ENCODE data around the gene YDJC. TPM values are rescaled to one million over a fixed set of nuclear protein-coding genes. Genes with fewer than 3 reads are reported as not detected.
A peak's percentile ranks its signal among the peaks of the same experiment; 100 is the strongest.

Gene YDJC
- total RNA-seq, 1 donor from 2014 or later: 25.8 TPM

GRCh38 chr22:21673534-21674321, 43.9 kb upstream of the YDJC start:
- no peaks in the 10 kb centered on the region for H3K4me1 Mint-ChIP-seq
- no peak for DNase-seq (ENCODE audit: low spot score in 2 of 2, unreplicated experiment in 2 of 2)
- H3K4me3 Mint-ChIP-seq: no peak overlapping the region
- H3K27me3 Mint-ChIP-seq (ENCODE audit: low read depth): no peaks in the 10 kb centered on the region
- H3K36me3 Mint-ChIP-seq: peaks cover 52% of the 10 kb centered on the region
- H3K27ac Mint-ChIP-seq: no peak overlapping the region
- no peaks in the 10 kb centered on the region for H3K9me3 Mint-ChIP-seq
- TF ChIP-seq CTCF (IDR thresholded peaks at IDR 0.05; ENCODE audit: unreplicated experiment): no peak

- DNase-seq (ENCODE audit: low spot score in 2 of 2, unreplicated experiment in 2 of 2): no peak
- TF ChIP-seq CTCF (IDR thresholded peaks at IDR 0.05; ENCODE audit: unreplicated experiment): no peak
- H3K27ac Mint-ChIP-seq: no peak overlapping the region
- no peak overlapping the region for H3K4me3 Mint-ChIP-seq
- no peaks in the 10 kb centered on the region for H3K27me3 Mint-ChIP-seq (ENCODE audit: low read depth)
- no peaks in the 10 kb centered on the region for H3K9me3 Mint-ChIP-seq
- H3K36me3 Mint-ChIP-seq: peaks cover 40% of the 10 kb centered on the region
- peaks cover 5% of the 10 kb centered on the region for H3K4me1 Mint-ChIP-seq
These were observed 42.3 kb upstream of the YDJC start for GRCh38 chr22:21672107-21672629.

GRCh38 chr22:21669026-21669425, 39.2 kb upstream of the YDJC start:
- Mint-ChIP-seq H3K36me3 (peaks cover 16% of the 10 kb centered on the region), H3K4me3 (no peak overlapping the region), H3K27me3 (ENCODE audit: low read depth) (no peaks in the 10 kb centered on the region), H3K4me1 (peaks cover 9% of the 10 kb centered on the region), H3K27ac (peak overlapping the region; percentile 21), H3K9me3 (no peaks in the 10 kb centered on the region)
- no peak for TF ChIP-seq CTCF (IDR thresholded peaks at IDR 0.05; ENCODE audit: unreplicated experiment)
- no peak for DNase-seq (ENCODE audit: low spot score in 2 of 2, unreplicated experiment in 2 of 2)

GRCh38 chr22:21666786-21667185, 37.0 kb upstream of the YDJC start:
- Mint-ChIP-seq H3K27me3 (ENCODE audit: low read depth) (peaks cover 2% of the 10 kb centered on the region), H3K36me3 (peaks cover 4% of the 10 kb centered on the region), H3K4me3 (peak overlapping the region; percentile 100), H3K9me3 (no peaks in the 10 kb centered on the region), H3K27ac (peak overlapping the region; percentile 56), H3K4me1 (peaks cover 9% of the 10 kb centered on the region)
- no peak for TF ChIP-seq CTCF (IDR thresholded peaks at IDR 0.05; ENCODE audit: unreplicated experiment)
- no peak for DNase-seq (ENCODE audit: low spot score in 2 of 2, unreplicated experiment in 2 of 2)

- no peak for DNase-seq (ENCODE audit: low spot score in 2 of 2, unreplicated experiment in 2 of 2)
- H3K4me3 Mint-ChIP-seq: peak overlapping the region; percentile 100
- peaks cover 7% of the 10 kb centered on the region for H3K27me3 Mint-ChIP-seq (ENCODE audit: low read depth)
- H3K36me3 Mint-ChIP-seq: peaks cover 2% of the 10 kb centered on the region
- no peak for TF ChIP-seq CTCF (IDR thresholded peaks at IDR 0.05; ENCODE audit: unreplicated experiment)
- no peaks in the 10 kb centered on the region for H3K9me3 Mint-ChIP-seq
- H3K4me1 Mint-ChIP-seq: peaks cover 9% of the 10 kb centered on the region
- H3K27ac Mint-ChIP-seq: peak overlapping the region; percentile 99
These were observed 35.4 kb upstream of the YDJC start for GRCh38 chr22:21665047-21665851.
